ENCODE results near the gene TMEM223.

The TMEM223 gene

DNA sequence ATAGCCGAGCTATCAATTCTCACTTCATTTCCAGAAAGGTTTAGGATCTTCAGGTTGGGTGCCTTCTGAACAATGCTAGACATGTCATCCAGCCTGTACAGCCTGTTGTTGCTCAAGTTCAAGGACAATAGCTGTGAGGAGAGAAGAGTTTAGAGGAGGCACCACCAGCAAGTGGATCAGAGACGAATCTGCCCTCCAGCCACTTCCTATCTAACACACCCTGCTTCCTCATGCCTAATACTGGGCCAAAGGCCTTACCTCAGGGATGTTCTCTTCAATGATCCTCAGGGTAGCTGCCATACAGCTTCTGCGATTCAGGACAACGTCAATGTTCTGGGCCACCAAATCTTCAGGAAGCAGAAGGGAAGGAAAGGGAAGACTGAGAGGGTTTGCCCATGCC, 9.3 kb upstream of the TMEM223 start:
- Histone ChIP-seq H3K4me3 (ENCODE audit: control insufficient read depth in 1 of 7, extremely low read depth in 1 of 7, insufficient read depth in 4 of 7, low read depth in 2 of 7, low read length in 6 of 7) (no peak overlapping the region), H3K27ac (ENCODE audit: insufficient read depth in 1 of 2, low read depth in 1 of 2, low read length in 2 of 2, poor library complexity in 1 of 2, severe bottlenecking in 2 of 2) (no peak overlapping the region), H3K4me1 (ENCODE audit: control extremely low read depth in 1 of 4, control insufficient read depth in 4 of 4, insufficient read depth in 4 of 4, low read length in 3 of 4) (peaks cover 11 to 23% (median 16%) of the 10 kb centered on the region in 4 experiments), H3K27me3 (replicated peaks in 2 of 5; ENCODE audit: control insufficient read depth in 4 of 5, insufficient read depth in 5 of 5, low read length in 4 of 5) (no peaks in the 10 kb centered on the region), H3K36me3 (ENCODE audit: control insufficient read depth in 4 of 4, insufficient read depth in 4 of 4, low read length in 3 of 4) (peaks cover 17 to 72% (median 59%) of the 10 kb centered on the region in 4 experiments), H3K9me3 (ENCODE audit: control extremely low read depth in 1 of 5, control insufficient read depth in 4 of 5, insufficient read depth in 2 of 5, low read depth in 1 of 5, low read length in 4 of 5) (no peaks in the 10 kb centered on the region)
- no peak for DNase-seq
- CTCF ChIA-PET, result interaction anchor here (0.7 to 1.6 kb wide), 3 partner anchors 11 to 28 kb away, joined by 3 to 10 read pairs (median 4); no protein-coding TSS in a partner anchor
- POLR2A ChIA-PET, result interaction anchor here (1.3 kb wide), 1 partner anchor 9 kb away, joined by 3 read pairs; no protein-coding TSS in a partner anchor
- WGBS (ENCODE audit: insufficient coverage), result 94% methylated on average over 3 of the region's 4 CpGs

DNA sequence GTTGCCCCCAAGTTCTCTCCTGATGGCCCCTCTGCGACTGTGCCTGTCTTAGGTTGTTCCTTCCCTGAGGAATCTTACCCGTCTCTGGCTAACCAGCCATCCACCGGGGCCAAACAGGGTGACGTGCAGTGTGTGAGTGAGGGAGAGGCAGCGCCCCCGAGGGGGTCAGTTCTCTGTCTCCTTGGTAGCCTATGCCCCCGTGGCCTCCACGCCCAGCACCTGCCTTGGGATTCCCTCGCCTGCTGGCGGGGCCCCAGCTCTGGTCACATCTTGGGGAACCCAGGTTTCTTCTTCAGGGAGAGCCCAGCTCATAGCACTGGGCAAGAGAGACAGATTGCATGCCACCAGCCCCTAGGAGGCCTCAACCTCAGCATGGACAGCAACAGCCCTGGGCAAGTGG, 7.7 kb upstream of the TMEM223 start:
- H3K4me3 ChIP-seq (ENCODE audit: control insufficient read depth in 1 of 7, extremely low read depth in 1 of 7, insufficient read depth in 4 of 7, low read depth in 2 of 7, low read length in 6 of 7), result no peak overlapping the region
- WGBS (ENCODE audit: insufficient coverage), result 96% methylated on average over 9 of the region's 10 CpGs
- H3K9me3 ChIP-seq (ENCODE audit: control extremely low read depth in 1 of 5, control insufficient read depth in 4 of 5, insufficient read depth in 2 of 5, low read depth in 1 of 5, low read length in 4 of 5), result no peaks in the 10 kb centered on the region
- CTCF ChIA-PET, result interaction anchor here (1.2 kb wide), 1 partner anchor 17 kb away, joined by 3 read pairs; no protein-coding TSS in a partner anchor
- H3K27ac ChIP-seq (ENCODE audit: insufficient read depth in 1 of 2, low read depth in 1 of 2, low read length in 2 of 2, poor library complexity in 1 of 2, severe bottlenecking in 2 of 2), result no peak overlapping the region
- DNase-seq, result no peak
- POLR2A ChIA-PET, result interaction anchor here (1.3 kb wide), 1 partner anchor 33 kb away, joined by 4 read pairs; the partner anchor contains the start of genes STX5 and TEX54
- H3K36me3 ChIP-seq (ENCODE audit: control insufficient read depth in 4 of 4, insufficient read depth in 4 of 4, low read length in 3 of 4), result peaks cover 21 to 88% (median 70%) of the 10 kb centered on the region in 4 experiments
- H3K27me3 ChIP-seq (replicated peaks in 2 of 5; ENCODE audit: control insufficient read depth in 4 of 5, insufficient read depth in 5 of 5, low read length in 4 of 5), result no peaks in the 10 kb centered on the region
- peaks cover 8 to 12% (median 9%) of the 10 kb centered on the region in 4 experiments for H3K4me1 ChIP-seq (ENCODE audit: control extremely low read depth in 1 of 4, control insufficient read depth in 4 of 4, insufficient read depth in 4 of 4, low read length in 3 of 4)

DNA sequence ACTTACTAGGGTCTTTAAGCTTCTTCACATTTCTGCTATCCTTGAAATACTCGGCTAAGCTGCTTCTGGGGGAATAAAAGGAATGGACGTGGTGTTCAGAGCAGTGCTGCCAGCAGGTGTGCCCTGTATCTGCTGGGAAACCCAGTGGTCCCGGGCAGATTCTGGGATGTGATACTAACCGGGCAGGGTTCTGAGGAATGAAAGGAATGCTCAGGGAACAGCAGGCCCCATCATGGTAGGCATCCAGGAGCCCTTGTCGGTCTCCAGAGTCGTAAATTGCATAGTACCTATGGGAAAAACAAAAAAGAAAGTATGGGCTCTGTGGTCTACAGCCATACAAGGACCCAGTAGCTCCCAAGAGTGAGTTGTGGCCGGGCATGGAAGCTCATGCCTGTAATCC, 4.5 kb upstream of the TMEM223 start:
- 98% methylated on average over 7 of the region's 7 CpGs for WGBS (ENCODE audit: insufficient coverage)
- peaks cover 18 to 83% (median 66%) of the 10 kb centered on the region in 4 experiments for H3K36me3 ChIP-seq (ENCODE audit: control insufficient read depth in 4 of 4, insufficient read depth in 4 of 4, low read length in 3 of 4)
- no peaks in the 10 kb centered on the region for H3K27me3 ChIP-seq (replicated peaks in 2 of 5; ENCODE audit: control insufficient read depth in 4 of 5, insufficient read depth in 5 of 5, low read length in 4 of 5)
- no peak overlapping the region for H3K27ac ChIP-seq (ENCODE audit: insufficient read depth in 1 of 2, low read depth in 1 of 2, low read length in 2 of 2, poor library complexity in 1 of 2, severe bottlenecking in 2 of 2)
- H3K9me3 ChIP-seq (ENCODE audit: control extremely low read depth in 1 of 5, control insufficient read depth in 4 of 5, insufficient read depth in 2 of 5, low read depth in 1 of 5, low read length in 4 of 5), result no peaks in the 10 kb centered on the region
- ChIA-PET CTCF (interaction anchor here (0.8 to 2.5 kb wide), 7 partner anchors 8 to 42 kb away, joined by 3 to 11 read pairs (median 5); partner anchors contain the start of genes NXF1, TMEM179B and ZBTB3), POLR2A (interaction anchor here (0.6 to 2.5 kb wide), 2 partner anchors 9 to 17 kb away, joined by 3 to 16 read pairs; partner anchors contain the start of gene NXF1)
- H3K4me1 ChIP-seq (ENCODE audit: control extremely low read depth in 1 of 4, control insufficient read depth in 4 of 4, insufficient read depth in 4 of 4, low read length in 3 of 4), result peaks cover 0 to 13% (median 11%) of the 10 kb centered on the region in 4 experiments
- no peak overlapping the region for H3K4me3 ChIP-seq (ENCODE audit: control insufficient read depth in 1 of 7, extremely low read depth in 1 of 7, insufficient read depth in 4 of 7, low read depth in 2 of 7, low read length in 6 of 7)
- no peak for DNase-seq

DNA sequence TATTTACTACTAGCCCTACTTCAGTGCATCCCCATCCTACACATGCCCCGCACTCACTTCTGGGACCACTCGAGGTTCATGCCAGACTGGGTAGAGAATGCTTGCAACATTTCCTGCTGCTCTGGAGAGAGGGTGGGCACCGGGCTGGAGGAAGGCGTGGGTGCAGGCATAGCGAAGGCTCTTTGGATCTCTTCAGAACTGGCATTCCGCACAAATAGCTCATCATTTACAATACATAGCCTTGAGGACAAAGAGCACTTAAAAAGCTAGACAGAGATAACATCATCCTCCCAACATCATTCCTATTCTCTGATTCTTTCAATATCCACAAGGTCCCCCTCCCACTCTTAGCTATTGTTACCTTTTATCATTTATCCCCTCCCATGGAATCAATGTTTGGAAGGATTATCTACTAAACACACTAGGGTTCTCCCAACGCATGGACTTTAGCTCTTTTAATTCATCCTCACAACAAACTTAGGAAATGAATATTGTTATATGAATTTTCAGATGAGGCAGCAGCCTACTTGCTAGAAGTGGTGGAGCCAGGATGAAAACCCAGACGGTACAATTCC, 2.5 kb upstream of the TMEM223 start:
- H3K4me1 ChIP-seq (ENCODE audit: control extremely low read depth in 1 of 4, control insufficient read depth in 4 of 4, insufficient read depth in 4 of 4, low read length in 3 of 4), result peaks cover 2 to 27% (median 27%) of the 10 kb centered on the region in 4 experiments
- H3K9me3 ChIP-seq (ENCODE audit: control extremely low read depth in 1 of 5, control insufficient read depth in 4 of 5, insufficient read depth in 2 of 5, low read depth in 1 of 5, low read length in 4 of 5), result no peaks in the 10 kb centered on the region
- H3K36me3 ChIP-seq (ENCODE audit: control insufficient read depth in 4 of 4, insufficient read depth in 4 of 4, low read length in 3 of 4), result peaks cover 13 to 78% (median 57%) of the 10 kb centered on the region in 4 experiments
- DNase-seq, result no peak
- ChIA-PET CTCF (interaction anchor here (1.0 to 1.2 kb wide), 6 partner anchors 8 to 38 kb away, joined by 3 to 5 read pairs (median 3); partner anchors contain the start of gene STX5), POLR2A (interaction anchor here (0.9 to 2.5 kb wide), 2 partner anchors 11 to 47 kb away, joined by 3 to 16 read pairs; partner anchors contain the start of gene NXF1)
- H3K4me3 ChIP-seq (ENCODE audit: control insufficient read depth in 1 of 7, extremely low read depth in 1 of 7, insufficient read depth in 4 of 7, low read depth in 2 of 7, low read length in 6 of 7), result no peak overlapping the region
- WGBS (ENCODE audit: insufficient coverage), result 95% methylated on average over 4 of the region's 8 CpGs
- H3K27me3 ChIP-seq (replicated peaks in 2 of 5; ENCODE audit: control insufficient read depth in 4 of 5, insufficient read depth in 5 of 5, low read length in 4 of 5), result no peaks in the 10 kb centered on the region
- no peak overlapping the region for H3K27ac ChIP-seq (ENCODE audit: insufficient read depth in 1 of 2, low read depth in 1 of 2, low read length in 2 of 2, poor library complexity in 1 of 2, severe bottlenecking in 2 of 2)

- H3K4me3 ChIP-seq (ENCODE audit: control insufficient read depth in 1 of 7, extremely low read depth in 1 of 7, insufficient read depth in 4 of 7, low read depth in 2 of 7, low read length in 6 of 7), result peak overlapping the region in 6 of 7 experiments; percentile 53 to 98 (median 92)
- no peak for DNase-seq
- H3K36me3 ChIP-seq (ENCODE audit: control insufficient read depth in 4 of 4, insufficient read depth in 4 of 4, low read length in 3 of 4), result peaks cover 17 to 67% (median 47%) of the 10 kb centered on the region in 4 experiments
- POLR2A ChIA-PET, result interaction anchor here (1.0 to 2.6 kb wide), 5 partner anchors 8 to 64 kb away, joined by 3 to 10 read pairs (median 3); partner anchors contain the start of genes HNRNPUL2, NXF1, STX5 and TTC9C
- 31% methylated on average over 11 of the region's 11 CpGs for whole genome bisulfite sequencing (ENCODE audit: insufficient coverage)
- no peaks in the 10 kb centered on the region for H3K27me3 ChIP-seq (replicated peaks in 2 of 5; ENCODE audit: control insufficient read depth in 4 of 5, insufficient read depth in 5 of 5, low read length in 4 of 5)
- H3K9me3 ChIP-seq (ENCODE audit: control extremely low read depth in 1 of 5, control insufficient read depth in 4 of 5, insufficient read depth in 2 of 5, low read depth in 1 of 5, low read length in 4 of 5), result no peaks in the 10 kb centered on the region
- H3K27ac ChIP-seq (ENCODE audit: insufficient read depth in 1 of 2, low read depth in 1 of 2, low read length in 2 of 2, poor library complexity in 1 of 2, severe bottlenecking in 2 of 2), result peak overlapping the region; percentile 66 to 88
- CTCF ChIA-PET, result interaction anchor here (0.9 to 1.6 kb wide), 5 partner anchors 12 to 58 kb away, joined by 3 to 6 read pairs (median 4); partner anchors contain the start of genes NXF1, STX5 and TEX54
- peaks cover 8 to 44% (median 38%) of the 10 kb centered on the region in 4 experiments for H3K4me1 ChIP-seq (ENCODE audit: control extremely low read depth in 1 of 4, control insufficient read depth in 4 of 4, insufficient read depth in 4 of 4, low read length in 3 of 4)
Observed at GRCh38 chr11:62792202-62792575, 383 bp upstream of the TMEM223 start.

DNA sequence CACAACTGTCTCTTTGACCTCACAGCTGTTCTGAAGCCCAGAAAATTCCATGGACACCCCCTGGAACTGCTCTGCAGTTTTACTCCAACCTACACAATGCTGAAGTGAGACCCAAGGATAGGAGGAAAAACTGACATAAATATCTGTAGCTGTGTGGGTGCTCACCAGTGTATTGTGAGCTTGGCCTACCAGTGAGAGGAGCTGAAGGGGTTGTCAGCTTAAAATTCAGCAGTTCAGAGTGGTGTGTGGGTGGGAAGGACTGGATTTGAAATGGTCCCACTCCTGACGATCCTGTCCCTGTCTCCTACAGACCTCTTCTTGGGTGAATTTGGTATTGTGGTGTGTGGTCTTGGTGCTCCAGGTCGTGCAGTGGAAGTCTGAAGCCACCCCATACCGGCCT, 2.2 kb downstream of the TMEM223 start:
- H3K4me1 ChIP-seq (ENCODE audit: control extremely low read depth in 1 of 4, control insufficient read depth in 4 of 4, insufficient read depth in 4 of 4, low read length in 3 of 4), result peaks cover 10 to 53% (median 47%) of the 10 kb centered on the region in 4 experiments
- ChIA-PET CTCF (interaction anchor here (0.9 to 7.3 kb wide), 7 partner anchors 13 to 92 kb away, joined by 3 to 54 read pairs (median 5); partner anchors contain the start of genes NXF1, SLC3A2, TTC9C and WDR74), POLR2A (interaction anchor here (0.6 to 2.2 kb wide), 6 partner anchors 15 to 126 kb away, joined by 3 to 11 read pairs (median 4); partner anchors contain the start of genes NXF1 and WDR74)
- peak overlapping the region in 1 of 2 experiments; percentile 22 for H3K27ac ChIP-seq (ENCODE audit: insufficient read depth in 1 of 2, low read depth in 1 of 2, low read length in 2 of 2, poor library complexity in 1 of 2, severe bottlenecking in 2 of 2)
- no peaks in the 10 kb centered on the region for H3K27me3 ChIP-seq (replicated peaks in 2 of 5; ENCODE audit: control insufficient read depth in 4 of 5, insufficient read depth in 5 of 5, low read length in 4 of 5)
- no peak overlapping the region for H3K4me3 ChIP-seq (ENCODE audit: control insufficient read depth in 1 of 7, extremely low read depth in 1 of 7, insufficient read depth in 4 of 7, low read depth in 2 of 7, low read length in 6 of 7)
- 100% methylated on average over 1 of the region's 3 CpGs for WGBS (ENCODE audit: insufficient coverage)
- no peak for DNase-seq
- no peaks in the 10 kb centered on the region for H3K9me3 ChIP-seq (ENCODE audit: control extremely low read depth in 1 of 5, control insufficient read depth in 4 of 5, insufficient read depth in 2 of 5, low read depth in 1 of 5, low read length in 4 of 5)
- H3K36me3 ChIP-seq (ENCODE audit: control insufficient read depth in 4 of 4, insufficient read depth in 4 of 4, low read length in 3 of 4), result peaks cover 13 to 51% (median 28%) of the 10 kb centered on the region in 4 experiments
